Kidney (tissue), 14 donors: ENCODE measurements around the gene LRRC39. TPM values are rescaled to one million over a fixed set of nuclear protein-coding genes. Genes with fewer than 3 reads are reported as not detected.

Experiments
- DNase-seq, 5 donors: peaks; one replicate each; pipeline ENCODE4 v3.0.0-alpha.2; 2013 to 2020
- FAIRE-seq: peaks from 2 replicates; lab custom pipeline; 2012; peaks lifted over from hg19 to GRCh38; lab: Jason Lieb, UNC
- H3K27ac ChIP-seq, 2 donors: one replicate each; pipeline ENCODE4 v1.7.0; 2013; ENCODE audit warnings: low read depth in 2 of 2, low read length in 2 of 2, inconsistent platforms in 1 of 2
- H3K27me3 ChIP-seq: one replicate; pipeline ENCODE4 v1.7.1; 2013; ENCODE audit warnings: low read length, inconsistent platforms; ENCODE audit not compliant: control insufficient read depth, insufficient read depth
- H3K36me3 ChIP-seq, 3 donors: one replicate each; pipeline versions ENCODE4 v1.7.0 to v1.7.1; 2013; ENCODE audit warnings: low read length in 3 of 3, control low read depth in 1 of 3, inconsistent platforms in 1 of 3; ENCODE audit not compliant: insufficient read depth in 3 of 3, control insufficient read depth in 2 of 3
- H3K4me1 ChIP-seq, 3 donors: one replicate each; pipeline versions ENCODE4 v1.7.0 to v1.7.1; 2013; ENCODE audit warnings: low read length in 3 of 3, inconsistent platforms in 1 of 3, low read depth in 1 of 3; ENCODE audit not compliant: control insufficient read depth in 2 of 3, insufficient read depth in 2 of 3
- H3K4me3 ChIP-seq, 3 donors: one replicate each; pipeline versions ENCODE4 v1.7.0 to v1.8.1; 2013; ENCODE audit warnings: low read length in 3 of 3, control low read depth in 1 of 3, inconsistent platforms in 1 of 3
- H3K9ac ChIP-seq, 3 donors: one replicate each; pipeline versions ENCODE4 v1.7.0 to v1.7.1; 2013; ENCODE audit warnings: low read length in 3 of 3, control low read depth in 1 of 3, inconsistent platforms in 1 of 3
- H3K9me3 ChIP-seq, 3 donors: one replicate each; pipeline versions ENCODE4 v1.7.0 to v1.7.1; 2013; ENCODE audit warnings: low read length in 3 of 3, control low read depth in 1 of 3, inconsistent platforms in 1 of 3; ENCODE audit not compliant: control insufficient read depth in 2 of 3, insufficient read depth in 1 of 3
- intact Hi-C: fragments of 100-400 bp; cut with DNase I; formaldehyde crosslinking; loops from one replicate; pipeline ENCODE4 v1.11.1; 2022
- polyA plus RNA-seq: library from polyadenylated mRNA; stranded (reverse); fragments of 350-450 nt; fragmentation: Illumina TruSeq; extraction: RNeasy Lipid Tissue Mini Kit (QIAGEN cat#74804); gene quantifications from one replicate; pipeline ENCODE4 v1.2.3, GENCODE V29; 2014; ENCODE audit warnings: low read depth, low replicate concordance; ENCODE audit not compliant: insufficient read depth
- total RNA-seq: library from RNA; stranded (reverse); fragmentation: NEBNext Ultra II Directional; extraction: Animal tissue kit (Norgen Biotek cat#: 25700); gene quantifications from one replicate; pipeline ENCODE4 v1.2.1, GENCODE V29; 2021
- TF ChIP-seq, protein P1 (sequence below): IDR thresholded peaks from 3 replicates; pipeline ENCODE4 v1.5.1; 2012; ENCODE audit warnings: mild to moderate bottlenecking, moderate library complexity, borderline replicate concordance; ENCODE audit not compliant: insufficient read depth; ENCODE audit errors: extremely low read depth
- donor health status: control.
- donor health status: control.
- donor health status: control.
- donor health status: control.
- donor health status: control.
- donor health status: DM: yes; HTN: yes; CAD: no.
- donor health status: Normal renal cell carcinoma (clear cell type).

LRRC39 gene
- total and polyA plus RNA-seq, 2 donors from 2014 or later: 0.35 to 0.45 TPM

DNA sequence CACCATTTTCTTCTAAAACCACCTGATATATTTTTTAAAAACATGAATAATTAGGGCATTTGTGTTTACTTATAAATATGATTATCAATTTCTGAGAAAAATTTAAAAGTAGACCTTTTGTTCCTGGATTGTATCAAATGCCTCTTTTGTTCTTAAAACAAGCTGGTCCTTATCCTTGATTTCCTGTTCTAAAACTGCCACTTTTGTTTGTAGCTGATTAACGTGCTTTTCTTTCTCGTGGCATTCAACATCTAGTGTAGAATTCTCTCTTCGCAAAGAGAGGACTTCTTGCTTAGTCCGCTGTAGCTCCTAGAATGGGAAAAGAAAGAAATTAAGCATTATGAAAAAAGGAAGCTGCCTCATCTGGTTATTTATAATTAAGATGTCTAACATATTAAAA lies 70.4 kb downstream of the LRRC39 start:
- Histone ChIP-seq H3K27me3 (no peaks in the 10 kb centered on the region), H3K9ac (no peak overlapping the region), H3K9me3 (no peaks in the 10 kb centered on the region), H3K4me1 (no peaks in the 10 kb centered on the region), H3K4me3 (no peak overlapping the region), H3K36me3 (peaks cover 2 to 3% (median 2%) of the 10 kb centered on the region in 3 donors), H3K27ac (no peak overlapping the region)
- DNase-seq (no peak), FAIRE-seq (no peak)
- TF ChIP-seq, protein P1, sequence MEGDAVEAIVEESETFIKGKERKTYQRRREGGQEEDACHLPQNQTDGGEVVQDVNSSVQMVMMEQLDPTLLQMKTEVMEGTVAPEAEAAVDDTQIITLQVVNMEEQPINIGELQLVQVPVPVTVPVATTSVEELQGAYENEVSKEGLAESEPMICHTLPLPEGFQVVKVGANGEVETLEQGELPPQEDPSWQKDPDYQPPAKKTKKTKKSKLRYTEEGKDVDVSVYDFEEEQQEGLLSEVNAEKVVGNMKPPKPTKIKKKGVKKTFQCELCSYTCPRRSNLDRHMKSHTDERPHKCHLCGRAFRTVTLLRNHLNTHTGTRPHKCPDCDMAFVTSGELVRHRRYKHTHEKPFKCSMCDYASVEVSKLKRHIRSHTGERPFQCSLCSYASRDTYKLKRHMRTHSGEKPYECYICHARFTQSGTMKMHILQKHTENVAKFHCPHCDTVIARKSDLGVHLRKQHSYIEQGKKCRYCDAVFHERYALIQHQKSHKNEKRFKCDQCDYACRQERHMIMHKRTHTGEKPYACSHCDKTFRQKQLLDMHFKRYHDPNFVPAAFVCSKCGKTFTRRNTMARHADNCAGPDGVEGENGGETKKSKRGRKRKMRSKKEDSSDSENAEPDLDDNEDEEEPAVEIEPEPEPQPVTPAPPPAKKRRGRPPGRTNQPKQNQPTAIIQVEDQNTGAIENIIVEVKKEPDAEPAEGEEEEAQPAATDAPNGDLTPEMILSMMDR: no peak
- intact Hi-C loops: no loop called here

DNA sequence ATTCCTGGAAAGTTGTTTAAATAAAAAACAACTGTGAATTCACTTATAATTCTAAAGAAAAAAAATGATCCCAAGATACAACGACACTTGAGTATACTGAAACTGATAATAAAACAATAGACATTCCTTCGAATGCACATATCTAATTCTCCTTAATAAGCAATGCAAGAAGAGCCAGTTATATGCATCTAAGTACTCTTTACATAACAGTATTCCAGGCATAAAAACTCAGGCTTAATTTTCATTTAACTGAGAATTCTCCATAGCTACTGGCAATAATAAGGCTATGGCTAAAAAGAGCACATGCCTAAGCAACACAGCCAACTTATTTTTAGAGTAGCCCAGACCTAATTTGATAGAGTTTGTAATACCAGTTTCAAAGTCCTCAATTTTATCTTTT lies 76.5 kb downstream of the LRRC39 start:
- Histone ChIP-seq H3K36me3 (peaks cover 2 to 4% (median 3%) of the 10 kb centered on the region in 3 donors), H3K9me3 (no peaks in the 10 kb centered on the region), H3K27me3 (no peaks in the 10 kb centered on the region), H3K4me3 (no peak overlapping the region), H3K27ac (no peak overlapping the region), H3K9ac (no peak overlapping the region), H3K4me1 (no peaks in the 10 kb centered on the region)
- DNase-seq: no peak
- TF ChIP-seq, protein P1: no peak
- FAIRE-seq: no peak
- intact Hi-C loops: no loop called here

DNA sequence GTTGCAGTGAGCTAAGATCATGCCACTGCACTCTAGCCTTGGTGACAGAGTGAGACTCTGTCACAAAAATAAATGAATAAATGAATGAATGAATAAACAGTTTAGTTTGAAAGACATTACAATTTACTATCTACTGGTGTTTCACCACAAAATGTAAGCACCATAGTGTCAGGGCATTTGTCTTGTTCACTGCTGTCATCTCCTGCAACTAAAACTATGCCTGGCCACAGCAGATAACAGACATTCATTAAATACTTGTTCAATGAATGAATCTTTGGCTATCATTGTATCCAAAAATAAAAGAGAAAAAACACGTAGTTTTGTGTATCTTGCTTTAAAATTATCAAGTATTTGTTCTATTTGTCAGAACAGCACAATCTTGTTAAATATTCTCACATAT lies 77.9 kb downstream of the LRRC39 start:
- Histone ChIP-seq H3K9me3 (no peaks in the 10 kb centered on the region), H3K9ac (no peak overlapping the region), H3K4me1 (no peaks in the 10 kb centered on the region), H3K27ac (no peak overlapping the region), H3K36me3 (peaks cover 0 to 3% (median 3%) of the 10 kb centered on the region in 3 donors), H3K4me3 (no peak overlapping the region), H3K27me3 (no peaks in the 10 kb centered on the region)
- no peak for DNase-seq
- intact Hi-C loops: no loop called here
- TF ChIP-seq, protein P1: no peak
- no peak for FAIRE-seq

Other genes with a start within 250 kb of the LRRC39 start
- gene SLC35A3, start 208.3 kb downstream of the LRRC39 start, total RNA-seq: 28.2 TPM
- gene SLC35A3, start 208.3 kb downstream of the LRRC39 start, polyA plus RNA-seq: 17.9 TPM
- 2.1 TPM for gene SASS6, start 45.3 kb downstream of the LRRC39 start, total RNA-seq
- gene SASS6, start 45.3 kb downstream of the LRRC39 start, polyA plus RNA-seq: 1.1 TPM
- gene TRMT13, start 45.1 kb downstream of the LRRC39 start, total RNA-seq: 16.9 TPM
- 5.9 TPM for gene TRMT13, start 45.1 kb downstream of the LRRC39 start, polyA plus RNA-seq
- 18.7 TPM for gene DBT, start 71.6 kb upstream of the LRRC39 start, total RNA-seq
- 7.7 TPM for gene DBT, start 71.6 kb upstream of the LRRC39 start, polyA plus RNA-seq
- gene RTCA, start 88.0 kb upstream of the LRRC39 start, total RNA-seq: 30.8 TPM
- 51.1 TPM for gene RTCA, start 88.0 kb upstream of the LRRC39 start, polyA plus RNA-seq
- 11.9 TPM for gene CDC14A, start 174.2 kb upstream of the LRRC39 start, total RNA-seq
- 4.7 TPM for gene CDC14A, start 174.2 kb upstream of the LRRC39 start, polyA plus RNA-seq